ENCODE data around the gene PLAU.

PLAU gene

DNA sequence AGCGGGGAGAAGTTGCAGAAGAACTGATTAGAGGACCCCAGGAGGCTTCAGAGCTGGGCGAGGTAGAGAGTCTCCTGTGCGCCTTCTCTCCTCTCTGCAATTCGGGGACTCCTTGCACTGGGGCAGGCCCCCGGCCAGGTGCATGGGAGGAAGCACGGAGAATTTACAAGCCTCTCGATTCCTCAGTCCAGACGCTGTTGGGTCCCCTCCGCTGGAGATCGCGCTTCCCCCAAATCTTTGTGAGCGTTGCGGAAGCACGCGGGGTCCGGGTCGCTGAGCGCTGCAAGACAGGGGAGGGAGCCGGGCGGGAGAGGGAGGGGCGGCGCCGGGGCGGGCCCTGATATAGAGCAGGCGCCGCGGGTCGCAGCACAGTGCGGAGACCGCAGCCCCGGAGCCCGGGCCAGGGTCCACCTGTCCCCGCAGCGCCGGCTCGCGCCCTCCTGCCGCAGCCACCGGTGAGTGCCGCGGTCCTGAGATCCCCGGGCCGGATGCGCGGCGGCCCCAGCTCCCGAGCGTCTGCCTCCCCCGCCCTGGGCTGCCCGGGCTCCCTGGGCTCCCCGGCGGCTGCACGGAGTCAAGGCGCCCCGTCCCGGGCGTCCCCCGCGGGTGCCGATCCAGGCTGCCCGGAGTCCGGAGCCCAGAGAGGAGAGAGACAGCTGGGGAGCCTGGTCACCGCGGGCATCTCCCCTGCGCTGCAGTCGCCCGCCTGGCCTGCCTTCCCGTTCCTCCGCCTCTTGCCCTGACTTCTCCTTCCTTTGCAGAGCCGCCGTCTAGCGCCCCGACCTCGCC, at the start of gene PLAU:
TSS of gene PLAU (plus strand) at position 369 of the 789 bp plus-strand sequence. CDS start 424 bp downstream, outside the sequence.
- DNase-seq (ENCODE audit: low read depth) = no peak
- TF ChIP-seq, protein P1, sequence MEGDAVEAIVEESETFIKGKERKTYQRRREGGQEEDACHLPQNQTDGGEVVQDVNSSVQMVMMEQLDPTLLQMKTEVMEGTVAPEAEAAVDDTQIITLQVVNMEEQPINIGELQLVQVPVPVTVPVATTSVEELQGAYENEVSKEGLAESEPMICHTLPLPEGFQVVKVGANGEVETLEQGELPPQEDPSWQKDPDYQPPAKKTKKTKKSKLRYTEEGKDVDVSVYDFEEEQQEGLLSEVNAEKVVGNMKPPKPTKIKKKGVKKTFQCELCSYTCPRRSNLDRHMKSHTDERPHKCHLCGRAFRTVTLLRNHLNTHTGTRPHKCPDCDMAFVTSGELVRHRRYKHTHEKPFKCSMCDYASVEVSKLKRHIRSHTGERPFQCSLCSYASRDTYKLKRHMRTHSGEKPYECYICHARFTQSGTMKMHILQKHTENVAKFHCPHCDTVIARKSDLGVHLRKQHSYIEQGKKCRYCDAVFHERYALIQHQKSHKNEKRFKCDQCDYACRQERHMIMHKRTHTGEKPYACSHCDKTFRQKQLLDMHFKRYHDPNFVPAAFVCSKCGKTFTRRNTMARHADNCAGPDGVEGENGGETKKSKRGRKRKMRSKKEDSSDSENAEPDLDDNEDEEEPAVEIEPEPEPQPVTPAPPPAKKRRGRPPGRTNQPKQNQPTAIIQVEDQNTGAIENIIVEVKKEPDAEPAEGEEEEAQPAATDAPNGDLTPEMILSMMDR (IDR thresholded peaks at IDR 0.05; ENCODE audit: low read length, missing control alignments) = no peak

DNA sequence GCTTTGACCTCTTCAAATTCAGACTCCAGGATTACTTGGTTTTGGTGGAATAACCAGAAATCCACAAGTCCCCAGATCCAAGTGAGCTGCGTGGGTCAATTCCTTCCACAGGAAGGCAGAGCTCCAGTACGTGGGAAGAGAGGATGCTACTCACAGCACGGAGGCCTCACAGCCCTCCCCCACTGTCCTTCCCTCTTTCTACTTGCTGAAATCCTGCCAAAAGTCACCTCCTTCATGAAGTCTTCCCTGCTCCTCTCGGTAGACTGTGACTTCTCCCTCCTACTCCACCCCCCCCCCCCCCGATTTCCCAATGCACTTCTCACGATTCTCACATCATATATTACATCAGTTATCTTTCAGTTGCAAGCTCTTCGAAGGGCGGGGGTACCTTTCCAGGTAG, 48.9 kb upstream of the PLAU start:
- no peak overlapping the region for H3K4me3 ChIP-seq (replicated peaks; ENCODE audit: low read depth, low read length)
- TF ChIP-seq, protein P1 (IDR thresholded peaks at IDR 0.05; ENCODE audit: low read length, missing control alignments) = no peak
- DNase-seq (ENCODE audit: low read depth) = no peak

More for the DNA sequence above, at the start of gene PLAU:
- peak within 1 kb of the TSS; percentile 62 for H3K4me3 ChIP-seq (replicated peaks; ENCODE audit: low read depth, low read length)

DNA sequence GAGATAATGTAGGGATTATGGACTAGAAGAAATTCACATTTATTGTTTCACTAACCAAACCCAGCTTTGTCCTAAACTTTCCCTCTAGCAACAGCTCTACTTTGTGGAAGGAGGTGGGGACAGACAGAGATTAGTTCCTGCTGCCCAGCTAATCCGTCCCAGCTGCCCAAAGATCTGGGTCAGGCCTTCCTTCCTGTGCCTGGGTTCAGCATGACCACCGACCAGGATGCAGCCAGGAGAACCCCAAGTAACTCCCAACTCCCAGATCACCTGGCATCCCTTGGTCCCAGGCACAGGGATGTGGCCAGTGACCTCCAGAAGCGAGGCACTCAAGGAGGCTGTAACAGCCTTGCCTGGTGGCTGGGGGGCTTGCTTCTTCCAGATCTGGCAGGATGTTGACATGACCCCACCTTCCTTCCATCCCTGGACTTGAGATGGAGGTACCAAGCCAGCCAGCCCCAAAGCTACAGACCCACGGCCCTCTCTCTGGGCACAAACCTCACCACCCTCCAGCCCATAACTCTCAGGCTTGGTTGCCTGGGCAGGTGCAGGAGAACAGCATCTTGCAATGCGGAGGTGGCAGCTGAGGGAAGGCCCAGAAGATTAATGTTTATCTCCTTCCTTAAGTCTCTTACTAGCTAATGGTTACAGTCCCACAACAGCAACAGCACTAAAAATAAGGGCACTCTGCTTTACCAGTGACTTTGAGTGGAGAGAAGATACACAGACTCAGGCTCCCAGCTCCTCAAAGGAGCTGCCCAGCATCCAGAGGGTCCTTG, 47.7 kb upstream of the PLAU start:
- TF ChIP-seq, protein P1 (IDR thresholded peaks at IDR 0.05; ENCODE audit: low read length, missing control alignments) = no peak
- H3K4me3 ChIP-seq (replicated peaks; ENCODE audit: low read depth, low read length) = no peak overlapping the region
- no peak for DNase-seq (ENCODE audit: low read depth)

DNA sequence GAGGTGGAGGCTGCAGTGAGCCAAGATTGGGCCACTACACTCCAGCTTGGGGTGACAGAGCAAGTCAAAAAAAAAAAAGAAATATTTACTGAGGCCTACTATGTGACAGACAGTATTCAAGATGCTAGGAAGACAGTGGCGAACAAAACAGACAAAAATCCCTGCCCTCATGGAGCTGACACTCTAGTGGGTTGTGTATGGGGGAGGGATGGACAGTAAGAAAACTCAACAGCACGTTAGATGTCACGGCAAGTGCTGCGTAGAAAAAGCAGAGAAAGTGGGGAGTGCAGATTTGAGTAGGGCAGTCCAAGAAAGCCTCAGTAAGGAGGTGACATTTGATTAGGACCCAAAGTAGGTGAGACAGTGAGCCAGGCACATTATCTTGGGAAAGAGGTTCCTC, 46.7 kb upstream of the PLAU start:
- no peak for DNase-seq (ENCODE audit: low read depth)
- TF ChIP-seq, protein P1 (IDR thresholded peaks at IDR 0.05; ENCODE audit: low read length, missing control alignments) = no peak
- H3K4me3 ChIP-seq (replicated peaks; ENCODE audit: low read depth, low read length) = no peak overlapping the region

DNA sequence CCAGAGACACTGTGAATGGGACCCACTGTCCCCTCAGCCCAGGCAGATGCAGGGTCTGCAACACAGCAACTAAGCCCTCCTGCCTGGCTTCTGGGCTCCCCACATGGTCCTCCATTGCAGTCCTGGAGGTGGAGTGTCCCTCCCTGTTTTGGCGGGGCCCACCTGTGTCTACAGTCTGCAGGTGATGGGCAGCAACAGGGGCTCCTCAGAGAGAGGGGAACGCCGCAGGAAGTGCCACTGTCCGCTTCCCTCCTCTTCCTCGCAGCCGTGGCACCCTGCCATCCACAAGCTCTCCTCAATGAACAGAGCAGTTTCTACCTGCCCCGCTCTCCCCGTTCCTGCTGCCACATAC, 45.8 kb upstream of the PLAU start:
- DNase-seq (ENCODE audit: low read depth) = no peak
- TF ChIP-seq, protein P1 (IDR thresholded peaks at IDR 0.05; ENCODE audit: low read length, missing control alignments) = no peak
- H3K4me3 ChIP-seq (replicated peaks; ENCODE audit: low read depth, low read length) = no peak overlapping the region

DNA sequence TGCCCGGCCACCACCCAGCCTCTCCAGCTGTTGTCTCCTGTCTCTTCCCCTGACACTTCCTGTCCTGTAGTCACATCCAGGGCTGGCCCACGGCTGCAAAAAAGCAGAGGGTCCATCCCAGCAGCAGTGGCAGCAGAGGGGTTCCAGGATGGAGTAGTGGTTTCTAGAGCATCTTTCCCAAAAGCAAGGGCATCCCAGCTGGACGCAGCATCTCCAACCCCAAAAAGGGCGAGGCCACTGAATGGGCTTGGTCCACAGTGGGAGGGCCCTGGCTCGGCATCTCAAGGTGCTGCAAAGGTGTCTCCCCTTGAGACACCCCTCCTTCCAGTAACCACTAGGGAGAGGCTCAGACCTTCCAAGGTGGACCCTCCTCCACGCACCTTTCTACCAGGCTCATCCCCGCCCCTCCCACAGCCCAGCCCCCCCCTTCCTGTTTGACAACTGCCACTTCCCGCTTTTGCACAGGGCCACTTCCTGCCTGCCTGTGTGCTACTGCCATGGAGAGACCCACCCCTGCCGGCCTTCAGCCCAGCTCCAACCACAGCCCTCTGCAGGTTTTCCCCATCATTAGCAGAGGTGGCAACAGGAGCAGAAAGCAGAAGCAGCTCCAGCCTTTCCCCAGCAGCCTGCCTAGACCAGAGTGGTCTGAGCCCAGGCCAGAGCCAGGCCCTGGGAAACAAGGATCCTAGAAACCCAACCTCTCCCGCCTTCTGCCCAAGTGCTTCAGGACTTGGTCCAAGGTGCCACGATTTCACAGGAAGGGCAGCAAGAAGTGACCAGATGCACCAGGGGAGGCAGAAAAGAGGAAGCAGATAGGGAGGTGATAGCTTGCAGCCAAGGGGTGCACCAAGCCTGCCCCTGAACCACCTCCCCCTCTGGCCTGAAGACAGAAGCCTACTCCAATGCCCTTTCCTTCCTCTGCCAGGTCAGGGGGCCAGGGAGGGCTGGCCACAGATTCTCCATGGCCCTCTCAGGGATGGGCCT, 45.2 kb upstream of the PLAU start:
- no peak overlapping the region for H3K4me3 ChIP-seq (replicated peaks; ENCODE audit: low read depth, low read length)
- DNase-seq (ENCODE audit: low read depth) = no peak
- TF ChIP-seq, protein P1 (IDR thresholded peaks at IDR 0.05; ENCODE audit: low read length, missing control alignments) = no peak

Data from fibroblast of pulmonary artery (primary cell).